WTC11 (cell line): ENCODE measurements around the gene IQCB1. TPM values are rescaled to one million over a fixed set of nuclear protein-coding genes. Genes with fewer than 3 reads are reported as not detected.

ENCODE experiments used
- ATAC-seq: fragments of 200-7000 bp; cut with Tn5 transposase; 2 replicates; pipeline ENCODE4 v1.10.0; 2021; ENCODE audit warnings: mild to moderate bottlenecking, moderate library complexity
- CTCF ChIA-PET: fragments of 300-600 bp; sonication (Branson Sonifier 250); formaldehyde crosslinking; loops from one replicate; lab custom pipeline; 2021; ENCODE audit warnings: antibody characterized with exemption; lab: Charles Lee
- POLR2A ChIA-PET: fragments of 350-600 bp; sonication (Branson Sonifier 250); formaldehyde crosslinking; loops from one replicate; lab custom pipeline; 2021; ENCODE audit warnings: antibody characterized with exemption; lab: Charles Lee
- DNase-seq: peaks from one replicate; pipeline ENCODE4 v3.0.0; 2021; ENCODE audit warnings: low spot score
- H3K27ac Mint-ChIP-seq: 2 replicates; pipeline ENCODE4 v1.8.0; 2021; ENCODE audit warnings: mixed read lengths
- H3K27me3 Mint-ChIP-seq: 2 replicates; pipeline ENCODE4 v1.8.0; 2021; ENCODE audit warnings: low read depth, mild to moderate bottlenecking, moderate library complexity, mixed read lengths
- H3K36me3 Mint-ChIP-seq: 2 replicates; pipeline ENCODE4 v1.8.0; 2021; ENCODE audit warnings: mixed read lengths
- H3K4me1 Mint-ChIP-seq: 2 replicates; pipeline ENCODE4 v1.8.0; 2022; ENCODE audit warnings: mixed read lengths
- H3K4me3 Mint-ChIP-seq: 2 replicates; pipeline ENCODE4 v1.8.0; 2021; ENCODE audit warnings: mild to moderate bottlenecking, moderate library complexity, mixed read lengths
- H3K9me3 Mint-ChIP-seq: 2 replicates; pipeline ENCODE4 v1.8.0; 2021; ENCODE audit warnings: mixed read lengths
- CREM ChIP-seq: sonication (generic); formaldehyde crosslinking; IDR thresholded peaks from 2 replicates; pipeline ENCODE4 v1.8.1; 2022; ENCODE audit warnings: mild to moderate bottlenecking, missing genetic modification reagents, moderate library complexity
- FOXK1 ChIP-seq: sonication (generic); formaldehyde crosslinking; IDR thresholded peaks from 2 replicates; pipeline ENCODE4 v1.8.0; 2022; ENCODE audit warnings: mild to moderate bottlenecking, moderate library complexity, missing genetic modification reagents
- IRF2 ChIP-seq: sonication (generic); formaldehyde crosslinking; IDR thresholded peaks from 2 replicates; pipeline ENCODE4 v1.8.0; 2022; ENCODE audit warnings: low read depth, missing genetic modification reagents, borderline replicate concordance
- SP1 ChIP-seq: sonication (generic); formaldehyde crosslinking; conservative IDR thresholded peaks from 2 replicates; pipeline ENCODE4 v1.8.1; 2022; ENCODE audit warnings: missing genetic modification reagents
- ZBTB21 ChIP-seq: sonication (generic); formaldehyde crosslinking; IDR thresholded peaks from 2 replicates; pipeline ENCODE4 v1.8.1; 2023; ENCODE audit warnings: mild to moderate bottlenecking, missing genetic modification reagents, borderline replicate concordance
- ZNF317 ChIP-seq: sonication (generic); formaldehyde crosslinking; IDR thresholded peaks from 2 replicates; pipeline ENCODE4 v1.8.1; 2023; ENCODE audit warnings: low read depth, mild to moderate bottlenecking, moderate library complexity, missing genetic modification reagents, borderline replicate concordance
- total RNA-seq: library from RNA; stranded (reverse); gene quantifications from 3 replicates; pipeline ENCODE4 v1.2.3, GENCODE V29; 2021
- TF ChIP-seq, protein P1 (sequence below): sonication (generic); formaldehyde crosslinking; IDR thresholded peaks from 2 replicates; pipeline ENCODE4 v1.8.1; 2022; ENCODE audit warnings: low read depth, mild to moderate bottlenecking, moderate library complexity, missing genetic modification reagents, borderline replicate concordance
- TF ChIP-seq, protein P2 (sequence below): sonication (generic); formaldehyde crosslinking; IDR thresholded peaks from 2 replicates; pipeline ENCODE4 v1.8.1; 2022; ENCODE audit warnings: mild to moderate bottlenecking, missing genetic modification reagents, moderate library complexity, borderline replicate concordance
- TF ChIP-seq, protein P3 (sequence below): sonication (generic); formaldehyde crosslinking; IDR thresholded peaks from 2 replicates; pipeline ENCODE4 v1.8.1; 2023; ENCODE audit warnings: mild to moderate bottlenecking, missing genetic modification reagents
- TF ChIP-seq, protein P4 (sequence below): fragments of 200-600 bp; IDR thresholded peaks from 2 replicates; pipeline ENCODE4 v1.8.0; 2022; ENCODE audit warnings: antibody characterized with exemption
- TF ChIP-seq, protein P5 (sequence below): sonication (generic); formaldehyde crosslinking; IDR thresholded peaks from 2 replicates; pipeline ENCODE4 v1.8.1; 2023; ENCODE audit warnings: mild to moderate bottlenecking, moderate library complexity, missing genetic modification reagents
- TF ChIP-seq, protein P6 (sequence below): sonication (generic); formaldehyde crosslinking; IDR thresholded peaks from 2 replicates; pipeline ENCODE4 v1.8.1; 2023; ENCODE audit warnings: mild to moderate bottlenecking, missing genetic modification reagents, moderate library complexity
- TF ChIP-seq, protein P7 (sequence below): fragments of 250-450 bp; sonication (Bioruptor Pico); conservative IDR thresholded peaks from 2 replicates; pipeline ENCODE4 v1.9.0; 2021; ENCODE audit warnings: mild to moderate bottlenecking
- TF ChIP-seq, protein P8 (sequence below): fragments of 250-450 bp; sonication (Bioruptor Pico); IDR thresholded peaks from 2 replicates; pipeline ENCODE4 v1.8.0; 2021; ENCODE audit warnings: mild to moderate bottlenecking

Gene IQCB1
- total RNA-seq, 1 experiment from 2014 or later = 30.2 TPM

DNA sequence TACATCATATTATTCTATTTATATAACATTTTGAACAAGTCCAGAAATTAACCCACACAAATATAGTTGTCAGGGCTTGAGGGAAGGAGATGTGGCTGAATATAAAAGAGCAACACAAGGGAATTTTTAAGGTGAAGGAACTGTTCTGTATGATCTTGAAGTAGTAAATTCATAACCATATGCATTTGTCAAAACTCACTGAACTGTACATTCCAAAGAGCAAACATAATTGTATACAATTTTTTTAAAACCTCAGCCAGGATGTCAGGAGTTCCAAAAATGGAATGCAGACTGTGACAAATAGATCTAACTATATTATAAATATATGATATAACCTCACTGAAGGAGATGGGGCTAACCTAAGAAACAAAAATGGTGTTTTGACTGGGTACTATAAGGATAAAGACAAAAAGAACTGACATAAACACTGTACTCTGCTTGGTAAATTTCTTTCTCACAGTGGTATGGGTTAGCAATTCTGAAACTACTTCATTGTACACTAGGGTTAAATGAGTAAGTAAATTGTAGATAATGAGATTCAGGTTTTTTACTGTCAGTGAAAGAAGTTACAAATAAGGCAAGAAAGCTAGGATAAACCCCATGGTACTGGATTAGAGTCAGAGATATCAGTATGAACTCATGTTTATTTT is 99.7 kb downstream of the IQCB1 start:
- ATAC-seq (no peak), DNase-seq (no peak)
- Mint-ChIP-seq H3K27me3 (no peaks in the 10 kb centered on the region), H3K36me3 (no peaks in the 10 kb centered on the region), H3K9me3 (no peaks in the 10 kb centered on the region), H3K4me1 (peaks cover 32% of the 10 kb centered on the region), H3K4me3 (no peak overlapping the region), H3K27ac (no peak overlapping the region; the same call in 1 of the 2 replicates)
- no peak for TF ChIP-seq SP1 (CRISPR knock-in tag)
- TF ChIP-seq, protein P1, sequence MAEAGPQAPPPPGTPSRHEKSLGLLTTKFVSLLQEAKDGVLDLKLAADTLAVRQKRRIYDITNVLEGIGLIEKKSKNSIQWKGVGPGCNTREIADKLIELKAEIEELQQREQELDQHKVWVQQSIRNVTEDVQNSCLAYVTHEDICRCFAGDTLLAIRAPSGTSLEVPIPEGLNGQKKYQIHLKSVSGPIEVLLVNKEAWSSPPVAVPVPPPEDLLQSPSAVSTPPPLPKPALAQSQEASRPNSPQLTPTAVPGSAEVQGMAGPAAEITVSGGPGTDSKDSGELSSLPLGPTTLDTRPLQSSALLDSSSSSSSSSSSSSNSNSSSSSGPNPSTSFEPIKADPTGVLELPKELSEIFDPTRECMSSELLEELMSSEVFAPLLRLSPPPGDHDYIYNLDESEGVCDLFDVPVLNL (CRISPR knock-in tag) = no peak
- TF ChIP-seq, protein P2, sequence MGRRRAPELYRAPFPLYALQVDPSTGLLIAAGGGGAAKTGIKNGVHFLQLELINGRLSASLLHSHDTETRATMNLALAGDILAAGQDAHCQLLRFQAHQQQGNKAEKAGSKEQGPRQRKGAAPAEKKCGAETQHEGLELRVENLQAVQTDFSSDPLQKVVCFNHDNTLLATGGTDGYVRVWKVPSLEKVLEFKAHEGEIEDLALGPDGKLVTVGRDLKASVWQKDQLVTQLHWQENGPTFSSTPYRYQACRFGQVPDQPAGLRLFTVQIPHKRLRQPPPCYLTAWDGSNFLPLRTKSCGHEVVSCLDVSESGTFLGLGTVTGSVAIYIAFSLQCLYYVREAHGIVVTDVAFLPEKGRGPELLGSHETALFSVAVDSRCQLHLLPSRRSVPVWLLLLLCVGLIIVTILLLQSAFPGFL (CRISPR knock-in tag) = no peak
- TF ChIP-seq, protein P3, sequence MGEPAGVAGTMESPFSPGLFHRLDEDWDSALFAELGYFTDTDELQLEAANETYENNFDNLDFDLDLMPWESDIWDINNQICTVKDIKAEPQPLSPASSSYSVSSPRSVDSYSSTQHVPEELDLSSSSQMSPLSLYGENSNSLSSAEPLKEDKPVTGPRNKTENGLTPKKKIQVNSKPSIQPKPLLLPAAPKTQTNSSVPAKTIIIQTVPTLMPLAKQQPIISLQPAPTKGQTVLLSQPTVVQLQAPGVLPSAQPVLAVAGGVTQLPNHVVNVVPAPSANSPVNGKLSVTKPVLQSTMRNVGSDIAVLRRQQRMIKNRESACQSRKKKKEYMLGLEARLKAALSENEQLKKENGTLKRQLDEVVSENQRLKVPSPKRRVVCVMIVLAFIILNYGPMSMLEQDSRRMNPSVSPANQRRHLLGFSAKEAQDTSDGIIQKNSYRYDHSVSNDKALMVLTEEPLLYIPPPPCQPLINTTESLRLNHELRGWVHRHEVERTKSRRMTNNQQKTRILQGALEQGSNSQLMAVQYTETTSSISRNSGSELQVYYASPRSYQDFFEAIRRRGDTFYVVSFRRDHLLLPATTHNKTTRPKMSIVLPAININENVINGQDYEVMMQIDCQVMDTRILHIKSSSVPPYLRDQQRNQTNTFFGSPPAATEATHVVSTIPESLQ (CRISPR knock-in tag) = no peak
- TF ChIP-seq, protein P4, sequence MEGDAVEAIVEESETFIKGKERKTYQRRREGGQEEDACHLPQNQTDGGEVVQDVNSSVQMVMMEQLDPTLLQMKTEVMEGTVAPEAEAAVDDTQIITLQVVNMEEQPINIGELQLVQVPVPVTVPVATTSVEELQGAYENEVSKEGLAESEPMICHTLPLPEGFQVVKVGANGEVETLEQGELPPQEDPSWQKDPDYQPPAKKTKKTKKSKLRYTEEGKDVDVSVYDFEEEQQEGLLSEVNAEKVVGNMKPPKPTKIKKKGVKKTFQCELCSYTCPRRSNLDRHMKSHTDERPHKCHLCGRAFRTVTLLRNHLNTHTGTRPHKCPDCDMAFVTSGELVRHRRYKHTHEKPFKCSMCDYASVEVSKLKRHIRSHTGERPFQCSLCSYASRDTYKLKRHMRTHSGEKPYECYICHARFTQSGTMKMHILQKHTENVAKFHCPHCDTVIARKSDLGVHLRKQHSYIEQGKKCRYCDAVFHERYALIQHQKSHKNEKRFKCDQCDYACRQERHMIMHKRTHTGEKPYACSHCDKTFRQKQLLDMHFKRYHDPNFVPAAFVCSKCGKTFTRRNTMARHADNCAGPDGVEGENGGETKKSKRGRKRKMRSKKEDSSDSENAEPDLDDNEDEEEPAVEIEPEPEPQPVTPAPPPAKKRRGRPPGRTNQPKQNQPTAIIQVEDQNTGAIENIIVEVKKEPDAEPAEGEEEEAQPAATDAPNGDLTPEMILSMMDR = no peak
- TF ChIP-seq, protein P5, sequence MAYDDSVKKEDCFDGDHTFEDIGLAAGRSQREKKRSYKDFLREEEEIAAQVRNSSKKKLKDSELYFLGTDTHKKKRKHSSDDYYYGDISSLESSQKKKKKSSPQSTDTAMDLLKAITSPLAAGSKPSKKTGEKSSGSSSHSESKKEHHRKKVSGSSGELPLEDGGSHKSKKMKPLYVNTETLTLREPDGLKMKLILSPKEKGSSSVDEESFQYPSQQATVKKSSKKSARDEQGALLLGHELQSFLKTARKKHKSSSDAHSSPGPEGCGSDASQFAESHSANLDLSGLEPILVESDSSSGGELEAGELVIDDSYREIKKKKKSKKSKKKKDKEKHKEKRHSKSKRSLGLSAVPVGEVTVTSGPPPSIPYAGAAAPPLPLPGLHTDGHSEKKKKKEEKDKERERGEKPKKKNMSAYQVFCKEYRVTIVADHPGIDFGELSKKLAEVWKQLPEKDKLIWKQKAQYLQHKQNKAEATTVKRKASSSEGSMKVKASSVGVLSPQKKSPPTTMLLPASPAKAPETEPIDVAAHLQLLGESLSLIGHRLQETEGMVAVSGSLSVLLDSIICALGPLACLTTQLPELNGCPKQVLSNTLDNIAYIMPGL (CRISPR knock-in tag) = no peak
- ChIA-PET CTCF (no interaction called here), POLR2A (no interaction called here)

DNA sequence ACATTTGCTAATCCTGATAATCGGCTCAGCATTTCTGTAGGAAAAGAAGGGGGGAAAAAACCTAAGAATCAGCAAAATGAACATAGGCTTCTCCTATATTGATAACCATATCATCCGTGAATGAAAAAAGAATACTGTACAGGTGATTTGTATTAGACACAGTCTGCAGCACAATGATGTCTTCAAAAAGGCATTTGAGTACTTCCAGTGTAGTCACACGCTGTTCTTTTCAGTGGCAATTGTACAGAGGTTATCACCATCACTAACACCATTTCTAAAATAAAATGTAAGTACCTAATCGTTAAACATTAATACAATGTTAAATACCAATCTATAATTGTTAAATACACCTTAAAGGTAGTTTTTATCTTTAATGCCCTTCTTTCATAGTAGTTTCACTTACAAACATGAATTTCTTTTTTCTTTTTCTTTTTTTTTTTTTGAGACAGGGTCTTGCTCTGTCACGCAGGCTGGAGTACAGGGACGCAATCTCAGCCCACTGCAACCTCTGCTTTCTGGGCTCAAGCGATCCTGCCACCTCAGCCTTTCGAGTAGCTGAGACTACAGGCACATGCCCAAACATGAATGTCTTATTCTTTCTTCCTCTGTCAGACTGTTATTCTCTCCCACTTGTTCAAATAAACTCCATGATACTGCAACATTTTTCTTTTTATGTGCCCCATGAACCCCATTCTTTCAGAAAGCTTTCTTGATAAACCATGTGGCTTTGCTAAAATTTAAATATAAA is 103.7 kb downstream of the IQCB1 start:
- no peaks in the 10 kb centered on the region for H3K9me3 Mint-ChIP-seq
- ATAC-seq (no peak), DNase-seq (no peak)
- ChIA-PET CTCF (no interaction called here), POLR2A (interaction anchor here (0.6 kb wide), 1 partner anchor 141 kb away, joined by 3 read pairs; no protein-coding TSS in a partner anchor)
- H3K4me1 Mint-ChIP-seq = peaks cover 31% of the 10 kb centered on the region
- H3K36me3 Mint-ChIP-seq = peaks cover 13% of the 10 kb centered on the region
- H3K27me3 Mint-ChIP-seq = no peaks in the 10 kb centered on the region
- no peak overlapping the region for H3K4me3 Mint-ChIP-seq
- H3K27ac Mint-ChIP-seq = peak overlapping the region; percentile 71
- no peak for TF ChIP-seq FOXK1 (CRISPR knock-in tag)
- TF ChIP-seq, protein P6, sequence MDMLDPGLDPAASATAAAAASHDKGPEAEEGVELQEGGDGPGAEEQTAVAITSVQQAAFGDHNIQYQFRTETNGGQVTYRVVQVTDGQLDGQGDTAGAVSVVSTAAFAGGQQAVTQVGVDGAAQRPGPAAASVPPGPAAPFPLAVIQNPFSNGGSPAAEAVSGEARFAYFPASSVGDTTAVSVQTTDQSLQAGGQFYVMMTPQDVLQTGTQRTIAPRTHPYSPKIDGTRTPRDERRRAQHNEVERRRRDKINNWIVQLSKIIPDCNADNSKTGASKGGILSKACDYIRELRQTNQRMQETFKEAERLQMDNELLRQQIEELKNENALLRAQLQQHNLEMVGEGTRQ (CRISPR knock-in tag) = no peak
- no peak for TF ChIP-seq IRF2
- no peak for TF ChIP-seq CREM
- TF ChIP-seq, protein P7, sequence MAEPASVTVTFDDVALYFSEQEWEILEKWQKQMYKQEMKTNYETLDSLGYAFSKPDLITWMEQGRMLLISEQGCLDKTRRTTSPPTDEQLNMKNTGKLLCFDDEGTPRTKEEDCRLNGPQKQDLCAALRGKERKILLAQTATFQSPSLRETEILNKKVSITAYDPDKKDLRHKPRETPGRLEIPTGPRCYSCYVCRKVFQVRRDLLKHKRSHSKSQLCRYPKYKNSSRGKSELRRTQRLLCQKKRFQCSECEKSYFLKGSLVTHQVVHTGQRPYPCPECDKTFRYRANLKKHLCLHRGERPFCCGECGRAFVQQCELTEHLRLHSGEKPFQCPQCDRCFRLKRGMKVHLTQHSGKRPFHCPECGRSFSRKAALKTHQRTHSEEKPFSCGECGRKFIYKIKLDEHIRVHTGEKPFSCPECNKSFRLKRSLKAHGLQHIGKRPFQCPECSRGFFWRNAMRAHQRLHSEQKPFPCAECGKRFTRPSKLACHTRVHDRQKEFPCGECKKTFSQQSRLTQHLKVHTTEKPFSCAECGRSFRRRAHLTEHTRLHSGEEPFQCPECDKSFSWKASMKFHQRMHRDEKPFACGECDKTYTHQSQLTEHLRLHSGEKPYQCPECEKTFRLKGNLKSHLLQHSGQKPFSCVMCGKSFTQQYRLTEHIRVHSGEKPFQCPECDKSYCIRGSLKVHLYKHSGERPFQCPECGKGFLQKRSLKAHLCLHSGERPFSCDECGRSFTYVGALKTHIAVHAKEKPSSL = no peak
- TF ChIP-seq ZNF317 (CRISPR knock-in tag) = no peak
- no peak for TF ChIP-seq ZBTB21 (CRISPR knock-in tag)
- TF ChIP-seq, protein P2 (CRISPR knock-in tag) = no peak
- TF ChIP-seq, protein P8, sequence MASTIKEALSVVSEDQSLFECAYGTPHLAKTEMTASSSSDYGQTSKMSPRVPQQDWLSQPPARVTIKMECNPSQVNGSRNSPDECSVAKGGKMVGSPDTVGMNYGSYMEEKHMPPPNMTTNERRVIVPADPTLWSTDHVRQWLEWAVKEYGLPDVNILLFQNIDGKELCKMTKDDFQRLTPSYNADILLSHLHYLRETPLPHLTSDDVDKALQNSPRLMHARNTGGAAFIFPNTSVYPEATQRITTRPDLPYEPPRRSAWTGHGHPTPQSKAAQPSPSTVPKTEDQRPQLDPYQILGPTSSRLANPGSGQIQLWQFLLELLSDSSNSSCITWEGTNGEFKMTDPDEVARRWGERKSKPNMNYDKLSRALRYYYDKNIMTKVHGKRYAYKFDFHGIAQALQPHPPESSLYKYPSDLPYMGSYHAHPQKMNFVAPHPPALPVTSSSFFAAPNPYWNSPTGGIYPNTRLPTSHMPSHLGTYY (CRISPR knock-in tag) = no peak
